ENCODE measurements around the gene CIT.

CIT gene

GRCh38 chr12:119729871-119730270, 147.2 kb downstream of the CIT start:
- no peaks in the 10 kb centered on the region; the same call in 1 of the 2 replicates for H3K36me3 ChIP-seq (ENCODE audit: control insufficient read depth, insufficient read depth, low read length)
- no peak for TF ChIP-seq CTCF (IDR thresholded peaks at IDR 0.05; ENCODE audit: insufficient read depth, low read length, poor library complexity, severe bottlenecking)
- no peak overlapping the region for H3K4me3 ChIP-seq (replicated peaks; ENCODE audit: low read depth, low read length)
- no peaks in the 10 kb centered on the region for H3K27me3 ChIP-seq (replicated peaks; ENCODE audit: control insufficient read depth, insufficient read depth, low read length)
- no peak for DNase-seq (ENCODE audit: extremely low read depth, insufficient read length)

- no peaks in the 10 kb centered on the region for H3K27me3 ChIP-seq (replicated peaks; ENCODE audit: control insufficient read depth, insufficient read depth, low read length)
- no peaks in the 10 kb centered on the region; the same call in 1 of the 2 replicates for H3K36me3 ChIP-seq (ENCODE audit: control insufficient read depth, insufficient read depth, low read length)
- DNase-seq (ENCODE audit: extremely low read depth, insufficient read length) = no peak
- no peak for TF ChIP-seq CTCF (IDR thresholded peaks at IDR 0.05; ENCODE audit: insufficient read depth, low read length, poor library complexity, severe bottlenecking)
- no peak overlapping the region for H3K4me3 ChIP-seq (replicated peaks; ENCODE audit: low read depth, low read length)
These were observed 148.7 kb downstream of the CIT start for GRCh38 chr12:119728444-119728745.

- no peak for TF ChIP-seq CTCF (IDR thresholded peaks at IDR 0.05; ENCODE audit: insufficient read depth, low read length, poor library complexity, severe bottlenecking)
These were observed 149.3 kb downstream of the CIT start for GRCh38 chr12:119727600-119728443.

GRCh38 chr12:119725523-119725922, 151.6 kb downstream of the CIT start:
- no peaks in the 10 kb centered on the region for H3K27me3 ChIP-seq (replicated peaks; ENCODE audit: control insufficient read depth, insufficient read depth, low read length)
- no peak for TF ChIP-seq CTCF (IDR thresholded peaks at IDR 0.05; ENCODE audit: insufficient read depth, low read length, poor library complexity, severe bottlenecking)
- H3K4me3 ChIP-seq (replicated peaks; ENCODE audit: low read depth, low read length) = no peak overlapping the region
- DNase-seq (ENCODE audit: extremely low read depth, insufficient read length) = no peak
- no peaks in the 10 kb centered on the region; the same call in none of the 2 replicates for H3K36me3 ChIP-seq (ENCODE audit: control insufficient read depth, insufficient read depth, low read length)

More at GRCh38 chr12:119727600-119728443, 149.3 kb downstream of the CIT start:
- H3K4me3 ChIP-seq (replicated peaks; ENCODE audit: low read depth, low read length) = no peak overlapping the region
- no peaks in the 10 kb centered on the region; the same call in 1 of the 2 replicates for H3K36me3 ChIP-seq (ENCODE audit: control insufficient read depth, insufficient read depth, low read length)
- H3K27me3 ChIP-seq (replicated peaks; ENCODE audit: control insufficient read depth, insufficient read depth, low read length) = no peaks in the 10 kb centered on the region
- DNase-seq (ENCODE audit: extremely low read depth, insufficient read length) = no peak

GRCh38 chr12:119721306-119721705, 155.8 kb downstream of the CIT start:
- Histone ChIP-seq H3K4me3 (replicated peaks; ENCODE audit: low read depth, low read length) (no peak overlapping the region), H3K27me3 (replicated peaks; ENCODE audit: control insufficient read depth, insufficient read depth, low read length) (no peaks in the 10 kb centered on the region), H3K36me3 (ENCODE audit: control insufficient read depth, insufficient read depth, low read length) (peaks cover 3% of the 10 kb centered on the region)
- no peak for TF ChIP-seq CTCF (IDR thresholded peaks at IDR 0.05; ENCODE audit: insufficient read depth, low read length, poor library complexity, severe bottlenecking)
- no peak for DNase-seq (ENCODE audit: extremely low read depth, insufficient read length)

Measured in GM06990 (cell line).